Measurements from ENCODE around the gene N4BP2. TPM values are rescaled to one million over a fixed set of nuclear protein-coding genes. Genes with fewer than 3 reads are reported as not detected.

The N4BP2 gene
- total RNA-seq, 6 experiments from 2014 or later, result 1.0 to 2.1 (median 1.9) TPM

GRCh38 chr4:40192114-40193015 lies 135.7 kb downstream of the N4BP2 start:
- H3K36me3 Mint-ChIP-seq (ENCODE audit: low read depth), result no peaks in the 10 kb centered on the region
- no peak overlapping the region for H3K4me3 Mint-ChIP-seq
- no peak for TF ChIP-seq CTCF (IDR thresholded peaks at IDR 0.05)
- peaks cover 8% of the 10 kb centered on the region for H3K4me1 Mint-ChIP-seq (ENCODE audit: low read depth)
- peaks cover 22% of the 10 kb centered on the region; the same call in 1 of the 2 replicates for H3K27me3 Mint-ChIP-seq (ENCODE audit: insufficient read depth)
- DNase-seq, result no peak
- H3K27ac Mint-ChIP-seq, result no peak overlapping the region
- H3K9me3 Mint-ChIP-seq, result no peaks in the 10 kb centered on the region

- Mint-ChIP-seq H3K27ac (no peak overlapping the region), H3K27me3 (ENCODE audit: insufficient read depth) (peaks cover 23% of the 10 kb centered on the region; the same call in 1 of the 2 replicates), H3K36me3 (ENCODE audit: low read depth) (no peaks in the 10 kb centered on the region), H3K4me1 (ENCODE audit: low read depth) (peaks cover 8% of the 10 kb centered on the region), H3K4me3 (no peak overlapping the region), H3K9me3 (no peaks in the 10 kb centered on the region)
- no peak for DNase-seq
- no peak for TF ChIP-seq CTCF (IDR thresholded peaks at IDR 0.05)
These were observed 136.4 kb downstream of the N4BP2 start for GRCh38 chr4:40193016-40193571.

- Mint-ChIP-seq H3K36me3 (ENCODE audit: low read depth) (no peaks in the 10 kb centered on the region), H3K27ac (no peak overlapping the region), H3K4me1 (ENCODE audit: low read depth) (peaks cover 8% of the 10 kb centered on the region), H3K9me3 (no peaks in the 10 kb centered on the region), H3K4me3 (no peak overlapping the region), H3K27me3 (ENCODE audit: insufficient read depth) (peaks cover 25% of the 10 kb centered on the region; the same call in 1 of the 2 replicates)
- no peak for TF ChIP-seq CTCF (IDR thresholded peaks at IDR 0.05)
- no peak for DNase-seq
These were observed 136.9 kb downstream of the N4BP2 start for GRCh38 chr4:40193578-40193977.

GRCh38 chr4:40194602-40195161 lies 138.0 kb downstream of the N4BP2 start:
- DNase-seq, result no peak
- Mint-ChIP-seq H3K4me3 (no peak overlapping the region; the same call in 1 of the 2 replicates), H3K9me3 (no peaks in the 10 kb centered on the region), H3K27ac (no peak overlapping the region), H3K27me3 (ENCODE audit: insufficient read depth) (peaks cover 23% of the 10 kb centered on the region), H3K36me3 (ENCODE audit: low read depth) (no peaks in the 10 kb centered on the region), H3K4me1 (ENCODE audit: low read depth) (peaks cover 8% of the 10 kb centered on the region)
- TF ChIP-seq CTCF (IDR thresholded peaks at IDR 0.05), result no peak

- Mint-ChIP-seq H3K27ac (no peak overlapping the region), H3K9me3 (no peaks in the 10 kb centered on the region), H3K4me1 (ENCODE audit: low read depth) (peaks cover 10% of the 10 kb centered on the region), H3K4me3 (no peak overlapping the region; the same call in 1 of the 2 replicates), H3K27me3 (ENCODE audit: insufficient read depth) (peaks cover 24% of the 10 kb centered on the region), H3K36me3 (ENCODE audit: low read depth) (no peaks in the 10 kb centered on the region)
- no peak for DNase-seq
- TF ChIP-seq CTCF (IDR thresholded peaks at IDR 0.05), result no peak
These were observed 138.8 kb downstream of the N4BP2 start for GRCh38 chr4:40195182-40196177.
